Prostate gland (tissue), 2 donors: ENCODE measurements around the gene NEGR1.

ENCODE experiments used
- POLR2A ChIP-seq: fragments of 450-650 bp; IDR thresholded peaks from one replicate; pipeline ENCODE4 v1.6.1; 2016; ENCODE audit warnings: antibody characterized with exemption, mild to moderate bottlenecking
- POLR2AphosphoS5 ChIP-seq: sonication (generic); formaldehyde crosslinking; IDR thresholded peaks from one replicate; pipeline ENCODE4 v1.6.1; 2017; ENCODE audit warnings: antibody characterized with exemption
- TF ChIP-seq, protein P1 (sequence below), 4 experiments: fragments of 200-600 bp in 2 of 4; fragments of 450-650 bp in 2 of 4; sonication (generic) in 2 of 4; IDR thresholded peaks; 1 replicate in 3 of 4; 2 replicates in 1 of 4; pipeline ENCODE4 v1.5.1; 2016 to 2019; ENCODE audit warnings: antibody characterized with exemption in 4 of 4, mild to moderate bottlenecking in 2 of 4, moderate library complexity in 2 of 4

GRCh38 chr1:71687376-71687775, 595.0 kb downstream of the NEGR1 start:
- TF ChIP-seq, protein P1, sequence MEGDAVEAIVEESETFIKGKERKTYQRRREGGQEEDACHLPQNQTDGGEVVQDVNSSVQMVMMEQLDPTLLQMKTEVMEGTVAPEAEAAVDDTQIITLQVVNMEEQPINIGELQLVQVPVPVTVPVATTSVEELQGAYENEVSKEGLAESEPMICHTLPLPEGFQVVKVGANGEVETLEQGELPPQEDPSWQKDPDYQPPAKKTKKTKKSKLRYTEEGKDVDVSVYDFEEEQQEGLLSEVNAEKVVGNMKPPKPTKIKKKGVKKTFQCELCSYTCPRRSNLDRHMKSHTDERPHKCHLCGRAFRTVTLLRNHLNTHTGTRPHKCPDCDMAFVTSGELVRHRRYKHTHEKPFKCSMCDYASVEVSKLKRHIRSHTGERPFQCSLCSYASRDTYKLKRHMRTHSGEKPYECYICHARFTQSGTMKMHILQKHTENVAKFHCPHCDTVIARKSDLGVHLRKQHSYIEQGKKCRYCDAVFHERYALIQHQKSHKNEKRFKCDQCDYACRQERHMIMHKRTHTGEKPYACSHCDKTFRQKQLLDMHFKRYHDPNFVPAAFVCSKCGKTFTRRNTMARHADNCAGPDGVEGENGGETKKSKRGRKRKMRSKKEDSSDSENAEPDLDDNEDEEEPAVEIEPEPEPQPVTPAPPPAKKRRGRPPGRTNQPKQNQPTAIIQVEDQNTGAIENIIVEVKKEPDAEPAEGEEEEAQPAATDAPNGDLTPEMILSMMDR (IDR thresholded peaks at IDR 0.05) = no peak
- TF ChIP-seq POLR2A (no peak), POLR2AphosphoS5 (no peak)
